ENCODE data around the gene KCNK4. TPM values are rescaled to one million over a fixed set of nuclear protein-coding genes. Genes with fewer than 3 reads are reported as not detected.
A peak's percentile ranks its signal among the peaks of the same experiment; 100 is the strongest.

The KCNK4 gene
- total RNA-seq, 1 donor from 2014 or later = 0.52 TPM

- no peak for FAIRE-seq
- H4K20me1 ChIP-seq (ENCODE audit: insufficient read depth, low read length) = peaks cover 28% of the 10 kb centered on the region
- no peak for DNase-seq (ENCODE audit: low read depth)
- Mint-ChIP-seq H3K4me1 (ENCODE audit: low read depth, unreplicated experiment) (peaks cover 21% of the 10 kb centered on the region), H3K36me3 (ENCODE audit: low read depth, unreplicated experiment) (peaks cover 9% of the 10 kb centered on the region), H3K27ac (ENCODE audit: unreplicated experiment) (peak overlapping the region; percentile 72), H3K27me3 (ENCODE audit: low read depth, unreplicated experiment) (no peaks in the 10 kb centered on the region), H3K4me3 (ENCODE audit: unreplicated experiment) (peak overlapping the region; percentile 77), H3K9me3 (ENCODE audit: unreplicated experiment) (no peaks in the 10 kb centered on the region)
- H3K79me2 ChIP-seq (ENCODE audit: insufficient read depth, low read length) = peaks cover 50% of the 10 kb centered on the region
- peak overlapping the region; percentile 88 for H3K9ac ChIP-seq (ENCODE audit: low read length)
- H2AFZ ChIP-seq (ENCODE audit: low read depth, low read length) = no peak overlapping the region
- H3K9me3 ChIP-seq (ENCODE audit: insufficient read depth, low read depth, low read length) = no peaks in the 10 kb centered on the region
- H3K4me3 ChIP-seq (ENCODE audit: insufficient read depth, low read depth, low read length) = peak overlapping the region; percentile 29
- TF ChIP-seq EZH2 (IDR thresholded peaks at IDR 0.05; ENCODE audit: insufficient read depth, low read length) (no peak), CTCF (IDR thresholded peaks at IDR 0.05; ENCODE audit: insufficient read depth, low read depth, low read length) (no peak)
- peaks cover 10% of the 10 kb centered on the region for H3K36me3 ChIP-seq (ENCODE audit: insufficient read depth, low read length)
- no peak overlapping the region for H3K27ac ChIP-seq (ENCODE audit: low read depth, low read length)
- H3K4me1 ChIP-seq (ENCODE audit: insufficient read depth, low read length) = peaks cover 41% of the 10 kb centered on the region
- H3K4me2 ChIP-seq (ENCODE audit: low read length) = peak overlapping the region; percentile 99
- H3K27me3 ChIP-seq (ENCODE audit: insufficient read depth, low read length) = no peaks in the 10 kb centered on the region
These were observed 47.8 kb upstream of the KCNK4 start for GRCh38 chr11:64243236-64243854.

- no peak overlapping the region for H2AFZ ChIP-seq (ENCODE audit: low read depth, low read length)
- no peak overlapping the region for H3K27ac Mint-ChIP-seq (ENCODE audit: unreplicated experiment)
- H3K27me3 ChIP-seq (ENCODE audit: insufficient read depth, low read length) = no peaks in the 10 kb centered on the region
- peaks cover 9% of the 10 kb centered on the region for H3K36me3 Mint-ChIP-seq (ENCODE audit: low read depth, unreplicated experiment)
- peaks cover 3% of the 10 kb centered on the region for H3K36me3 ChIP-seq (ENCODE audit: insufficient read depth, low read length)
- TF ChIP-seq CTCF (IDR thresholded peaks at IDR 0.05; ENCODE audit: insufficient read depth, low read depth, low read length) = no peak
- no peak for TF ChIP-seq EZH2 (IDR thresholded peaks at IDR 0.05; ENCODE audit: insufficient read depth, low read length)
- H3K9me3 Mint-ChIP-seq (ENCODE audit: unreplicated experiment) = no peaks in the 10 kb centered on the region
- no peak overlapping the region for H3K4me3 ChIP-seq (ENCODE audit: insufficient read depth, low read depth, low read length)
- peaks cover 28% of the 10 kb centered on the region for H4K20me1 ChIP-seq (ENCODE audit: insufficient read depth, low read length)
- peak overlapping the region; percentile 99 for H3K4me2 ChIP-seq (ENCODE audit: low read length)
- H3K4me1 ChIP-seq (ENCODE audit: insufficient read depth, low read length) = peaks cover 41% of the 10 kb centered on the region
- peaks cover 23% of the 10 kb centered on the region for H3K4me1 Mint-ChIP-seq (ENCODE audit: low read depth, unreplicated experiment)
- H3K9me3 ChIP-seq (ENCODE audit: insufficient read depth, low read depth, low read length) = no peaks in the 10 kb centered on the region
- no peak overlapping the region for H3K9ac ChIP-seq (ENCODE audit: low read length)
- FAIRE-seq = no peak
- peaks cover 50% of the 10 kb centered on the region for H3K79me2 ChIP-seq (ENCODE audit: insufficient read depth, low read length)
- H3K27me3 Mint-ChIP-seq (ENCODE audit: low read depth, unreplicated experiment) = no peaks in the 10 kb centered on the region
- H3K4me3 Mint-ChIP-seq (ENCODE audit: unreplicated experiment) = peak overlapping the region; percentile 77
- DNase-seq (ENCODE audit: low read depth) = no peak
- no peak overlapping the region for H3K27ac ChIP-seq (ENCODE audit: low read depth, low read length)
These were observed 47.0 kb upstream of the KCNK4 start for GRCh38 chr11:64244107-64244506.

- H3K9me3 Mint-ChIP-seq (ENCODE audit: unreplicated experiment) = no peaks in the 10 kb centered on the region
- H3K4me1 ChIP-seq (ENCODE audit: insufficient read depth, low read length) = peaks cover 39% of the 10 kb centered on the region
- H4K20me1 ChIP-seq (ENCODE audit: insufficient read depth, low read length) = peaks cover 28% of the 10 kb centered on the region
- peak overlapping the region; percentile 96 for H3K4me3 ChIP-seq (ENCODE audit: insufficient read depth, low read depth, low read length)
- peaks cover 50% of the 10 kb centered on the region for H3K79me2 ChIP-seq (ENCODE audit: insufficient read depth, low read length)
- H3K27me3 Mint-ChIP-seq (ENCODE audit: low read depth, unreplicated experiment) = no peaks in the 10 kb centered on the region
- H3K36me3 ChIP-seq (ENCODE audit: insufficient read depth, low read length) = peaks cover 3% of the 10 kb centered on the region
- no peak overlapping the region for H2AFZ ChIP-seq (ENCODE audit: low read depth, low read length)
- H3K4me3 Mint-ChIP-seq (ENCODE audit: unreplicated experiment) = peak overlapping the region; percentile 95
- no peak overlapping the region for H3K27ac Mint-ChIP-seq (ENCODE audit: unreplicated experiment)
- no peaks in the 10 kb centered on the region for H3K27me3 ChIP-seq (ENCODE audit: insufficient read depth, low read length)
- FAIRE-seq (no peak), DNase-seq (ENCODE audit: low read depth) (no peak)
- TF ChIP-seq CTCF (IDR thresholded peaks at IDR 0.05; ENCODE audit: insufficient read depth, low read depth, low read length) = no peak
- TF ChIP-seq EZH2 (IDR thresholded peaks at IDR 0.05; ENCODE audit: insufficient read depth, low read length) = no peak
- H3K36me3 Mint-ChIP-seq (ENCODE audit: low read depth, unreplicated experiment) = peaks cover 9% of the 10 kb centered on the region
- H3K27ac ChIP-seq (ENCODE audit: low read depth, low read length) = peak overlapping the region; percentile 91
- peak overlapping the region; percentile 95 for H3K9ac ChIP-seq (ENCODE audit: low read length)
- H3K4me2 ChIP-seq (ENCODE audit: low read length) = peak overlapping the region; percentile 99
- H3K4me1 Mint-ChIP-seq (ENCODE audit: low read depth, unreplicated experiment) = peaks cover 24% of the 10 kb centered on the region
- no peaks in the 10 kb centered on the region for H3K9me3 ChIP-seq (ENCODE audit: insufficient read depth, low read depth, low read length)
These were observed 46.1 kb upstream of the KCNK4 start for GRCh38 chr11:64244966-64245365.

All from astrocyte (in vitro differentiated cells and primary cell).